NCI-H69 (cell line): ENCODE data around the gene IMMP2L.
"Not testable (repeated sequence)": the region's sequence is repeated elsewhere in the genome, so short reads cannot be mapped to it uniquely, and the experiment has no call there.

ENCODE experiments used
- DNase-seq: peaks from one replicate; lab custom pipeline; 2025; lab: John Stamatoyannopoulos, UW

IMMP2L gene

DNA sequence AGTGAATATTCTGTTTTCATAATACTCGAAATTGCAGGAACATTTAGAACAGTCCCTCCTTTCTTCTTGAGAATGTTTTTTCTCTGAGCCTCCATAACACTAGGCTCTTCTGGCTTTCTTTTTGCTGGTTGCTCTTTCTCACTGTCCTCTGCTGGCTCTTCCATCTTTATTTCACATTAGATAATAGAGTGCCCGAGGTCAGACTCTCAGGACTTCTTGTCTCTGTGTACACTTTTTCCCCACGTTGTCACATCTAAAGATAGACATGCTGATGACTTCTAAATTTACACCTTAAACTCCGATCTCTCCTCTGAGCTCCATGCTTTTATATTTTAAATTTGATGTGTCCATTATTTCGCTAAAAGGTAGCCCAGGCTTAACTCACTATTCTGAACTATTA, 486.8 kb downstream of the IMMP2L start:
- DNase-seq, result no peak

DNA sequence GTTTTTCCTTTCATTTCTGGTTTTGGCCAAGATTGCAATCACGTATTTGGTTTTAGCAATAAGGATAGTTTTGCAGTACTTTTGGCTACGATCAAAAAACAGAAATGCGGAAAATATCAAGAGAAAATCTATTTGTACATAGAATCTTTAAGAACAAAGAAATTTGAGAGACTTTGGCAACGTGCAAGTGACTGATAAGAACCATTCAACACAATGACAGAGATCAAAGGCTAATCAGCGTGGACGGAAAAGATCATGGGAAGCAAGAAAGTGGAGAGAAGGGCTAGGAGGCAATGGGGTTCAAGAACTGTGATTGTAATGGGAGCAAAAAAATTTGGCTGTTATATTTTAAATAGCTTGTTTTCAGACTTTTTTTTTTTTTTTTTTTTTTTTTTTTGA, 487.5 kb downstream of the IMMP2L start:
- DNase-seq, result no peak

DNA sequence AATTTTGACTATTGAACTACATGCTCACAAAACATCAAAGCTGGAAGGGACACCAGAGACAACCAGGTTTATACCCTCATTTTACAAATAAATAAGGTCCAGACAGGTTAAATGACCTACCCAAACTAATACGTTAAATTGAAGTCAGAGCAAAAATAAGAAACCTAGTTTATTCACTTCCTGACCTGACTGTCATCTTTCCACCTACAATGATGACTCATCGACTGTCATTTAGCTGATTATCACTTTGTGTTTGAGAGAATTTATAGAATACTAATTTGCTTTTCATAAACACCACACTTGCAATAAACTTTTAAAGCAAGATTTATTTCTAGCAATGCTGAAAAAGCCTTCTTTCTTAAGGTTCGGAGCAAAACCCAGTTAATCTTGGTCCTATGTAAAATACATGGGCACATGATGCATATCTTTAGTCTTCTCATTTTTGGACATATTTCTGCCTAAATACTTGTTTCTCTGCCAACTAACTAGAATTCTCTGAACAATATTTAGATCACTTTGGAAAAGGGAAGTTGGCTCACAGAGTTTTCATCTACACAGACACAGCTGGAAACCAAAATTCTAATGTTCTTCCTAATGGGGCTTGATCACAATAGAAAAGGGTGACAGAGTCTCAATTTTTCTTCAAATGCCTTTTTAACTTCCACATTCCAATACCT, 488.1 kb downstream of the IMMP2L start:
- peak; percentile 20 for DNase-seq

DNA sequence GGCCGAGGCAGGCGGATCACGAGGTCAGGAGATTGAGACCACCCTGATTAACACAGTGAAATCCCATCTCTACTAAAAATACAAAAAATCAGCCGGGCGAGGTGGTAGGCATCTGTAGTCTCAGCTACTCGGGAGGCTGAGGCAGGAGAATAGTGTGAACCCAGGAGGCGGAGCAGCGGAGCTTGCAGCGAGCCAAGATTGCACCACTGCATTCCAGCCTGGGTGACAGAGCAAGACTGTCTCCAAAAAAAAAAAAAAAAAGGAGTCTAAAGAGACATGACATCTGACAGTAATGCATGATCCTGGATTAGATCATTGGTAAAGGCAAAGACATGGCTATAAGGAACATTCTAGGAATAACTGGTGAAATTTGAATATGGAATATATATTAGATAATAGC, 489.6 kb downstream of the IMMP2L start:
- DNase-seq, result not testable (repeated sequence)

DNA sequence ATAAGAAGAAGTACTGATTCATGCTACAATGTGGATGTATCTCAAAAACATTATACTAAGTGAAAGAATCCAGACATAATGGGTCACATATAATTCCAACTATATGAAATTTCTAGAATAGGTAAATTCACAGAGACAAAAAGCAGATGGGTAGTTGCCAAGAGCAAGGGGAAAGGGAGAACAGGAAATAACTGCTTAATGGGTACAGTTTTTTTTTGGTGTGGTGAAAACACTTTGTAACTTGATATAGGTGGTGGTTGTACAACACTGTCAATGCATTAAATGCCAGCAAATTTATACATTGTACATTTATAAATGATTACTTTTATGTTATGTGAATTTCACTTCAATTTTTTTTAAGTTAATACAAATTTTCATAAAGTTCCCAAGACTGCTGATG, 490.7 kb downstream of the IMMP2L start:
- peak; percentile 39 for DNase-seq

DNA sequence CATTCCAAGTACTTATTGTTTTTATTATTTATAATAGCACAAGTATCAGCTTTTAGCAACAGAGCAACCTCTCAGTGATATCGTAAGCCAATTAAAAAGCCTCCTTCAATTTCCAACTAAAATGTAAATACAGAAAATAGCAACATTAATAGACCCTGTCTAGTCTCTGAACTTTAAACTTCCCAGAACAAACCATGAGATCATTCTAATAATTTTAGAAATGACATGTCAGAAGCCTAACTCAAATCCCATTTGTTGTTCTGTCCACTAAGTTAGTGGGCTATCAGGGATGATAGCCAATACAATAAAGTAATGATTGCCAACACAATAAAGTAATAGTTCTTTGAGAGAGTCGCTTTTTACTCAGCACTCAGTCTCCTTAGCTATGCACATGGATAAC, 493.7 kb downstream of the IMMP2L start:
- DNase-seq, result no peak

DNA sequence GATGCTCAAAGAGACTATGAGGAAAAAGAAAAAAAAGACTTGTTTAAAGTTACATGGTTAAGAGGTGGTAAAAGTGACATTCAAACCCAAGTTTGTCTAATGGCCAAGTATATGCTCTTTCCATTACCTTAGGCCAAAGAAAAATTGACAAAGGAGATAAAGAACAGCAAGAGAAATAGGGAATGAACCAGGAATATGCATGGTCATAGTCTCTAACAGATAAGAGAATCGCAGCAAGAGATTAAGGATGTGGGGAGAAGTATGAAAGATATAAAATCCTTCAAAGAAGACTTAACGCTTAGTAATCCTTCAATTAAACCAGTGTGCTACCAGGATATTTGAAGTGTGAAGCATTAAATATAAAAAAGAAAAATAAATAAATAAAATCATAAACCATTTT, 494.6 kb downstream of the IMMP2L start:
- DNase-seq, result no peak

DNA sequence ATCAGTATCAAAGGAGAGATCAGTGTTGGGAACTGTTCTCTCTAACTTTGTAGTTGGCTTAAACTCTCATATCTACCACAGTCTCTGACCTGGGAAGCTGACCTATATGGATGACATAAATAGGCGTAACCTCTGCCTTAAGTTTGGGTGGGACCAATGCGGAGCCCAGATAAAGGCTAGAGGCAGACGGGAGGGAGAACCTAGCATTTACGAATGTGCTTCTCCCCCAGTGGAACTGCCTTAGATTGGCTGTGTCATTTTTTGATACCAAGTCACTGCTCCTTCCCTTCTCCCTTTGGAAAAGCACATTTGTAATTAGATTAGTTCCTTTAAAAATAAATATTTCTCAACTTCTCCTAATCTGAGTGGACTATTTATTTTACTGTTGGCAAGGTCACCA, 495.0 kb downstream of the IMMP2L start:
- DNase-seq, result no peak

DNA sequence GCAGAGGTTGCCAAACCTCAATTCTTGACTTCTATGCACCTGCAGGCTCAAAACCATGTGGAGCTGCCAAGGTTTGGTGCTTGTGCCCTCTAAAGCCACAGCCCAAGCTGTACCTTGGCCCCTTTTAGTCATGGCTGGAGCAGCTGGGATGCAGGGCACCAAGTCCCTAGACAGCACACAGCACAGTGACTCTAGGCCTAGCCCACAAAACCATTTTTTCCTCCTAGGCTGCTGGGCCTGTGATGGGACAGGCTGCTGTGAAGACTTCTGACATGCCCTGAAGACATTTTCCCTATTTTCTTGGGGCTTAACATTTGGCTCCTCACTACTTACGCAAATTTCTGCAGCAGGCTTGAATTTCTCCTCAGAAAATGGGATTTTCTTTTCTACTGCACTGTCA, 499.1 kb downstream of the IMMP2L start:
- DNase-seq, result no peak

DNA sequence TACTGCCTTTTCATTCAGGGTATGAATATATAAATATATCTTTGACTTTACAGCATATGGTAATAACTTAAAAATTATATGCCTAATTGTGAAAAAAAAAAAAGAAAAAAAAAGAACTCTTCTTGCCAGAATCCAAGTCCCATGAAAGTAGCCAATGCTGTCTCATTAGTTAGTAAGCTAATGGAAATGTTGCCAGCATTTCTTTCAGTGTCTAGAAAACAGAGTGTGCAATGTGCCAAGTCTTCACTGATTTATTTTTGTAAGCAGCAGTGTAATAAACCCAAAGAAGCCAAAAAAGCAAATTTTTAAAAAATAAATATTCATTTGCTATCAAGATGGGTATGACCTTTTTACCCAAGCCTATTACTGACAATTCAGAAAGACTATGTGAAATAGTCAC, 502.5 kb downstream of the IMMP2L start:
- no peak for DNase-seq

DNA sequence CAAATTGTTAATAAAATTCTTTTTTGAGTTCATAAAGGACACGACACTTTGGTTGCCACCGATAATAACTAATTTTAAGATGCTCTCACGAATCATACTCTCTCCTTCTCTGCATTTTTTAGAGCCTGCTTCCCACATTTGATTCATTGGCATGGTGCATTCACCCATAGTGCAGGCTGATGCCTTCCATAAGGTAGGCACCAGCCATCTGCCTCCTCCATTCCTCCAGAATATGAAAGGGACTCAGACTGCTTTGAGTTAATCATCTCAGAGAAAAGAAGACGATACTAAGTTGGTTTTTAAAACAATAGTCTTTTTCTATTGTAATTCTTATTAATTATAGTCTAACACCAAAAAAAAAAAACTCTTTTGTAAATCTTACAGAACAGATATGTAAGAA, 505.2 kb downstream of the IMMP2L start:
- DNase-seq, result no peak

DNA sequence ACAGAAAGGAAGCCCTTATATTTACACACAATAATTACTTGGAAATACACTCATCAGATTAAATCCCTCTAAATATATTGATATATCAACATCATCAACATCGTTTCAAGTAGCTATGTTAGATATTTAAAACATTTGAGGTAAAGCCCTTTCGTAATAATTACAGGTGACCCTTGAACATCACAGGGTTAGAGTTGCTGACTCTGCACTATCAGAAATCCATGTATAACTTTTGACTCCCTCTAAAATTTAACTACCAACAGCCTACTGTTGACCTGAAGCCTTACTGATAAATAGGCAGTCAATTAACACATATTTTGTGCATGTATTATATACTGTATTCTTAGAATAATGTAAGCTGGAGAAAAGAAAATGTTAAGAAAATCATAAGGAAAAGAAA, 505.9 kb downstream of the IMMP2L start:
- DNase-seq, result no peak

DNA sequence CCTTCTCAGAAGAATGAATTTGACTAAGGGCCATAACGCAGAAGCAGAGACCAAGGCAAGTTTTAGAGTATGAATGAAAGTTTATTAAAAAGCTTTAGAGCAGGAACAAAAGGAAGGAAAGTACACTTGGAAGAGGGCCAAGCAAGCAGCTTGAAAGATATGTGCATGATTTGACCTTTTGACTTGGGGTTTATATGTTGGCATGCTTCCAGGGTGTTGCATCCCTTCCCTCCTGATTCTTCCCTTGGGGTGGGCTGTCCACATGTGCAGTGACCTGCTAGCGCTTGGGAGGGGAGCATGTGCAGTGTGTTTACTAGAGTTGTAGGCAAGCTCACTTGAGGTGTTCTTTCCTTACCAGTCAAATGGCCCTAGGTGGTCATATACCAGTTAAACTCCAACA, 509.3 kb downstream of the IMMP2L start:
- DNase-seq, result peak; percentile 57

DNA sequence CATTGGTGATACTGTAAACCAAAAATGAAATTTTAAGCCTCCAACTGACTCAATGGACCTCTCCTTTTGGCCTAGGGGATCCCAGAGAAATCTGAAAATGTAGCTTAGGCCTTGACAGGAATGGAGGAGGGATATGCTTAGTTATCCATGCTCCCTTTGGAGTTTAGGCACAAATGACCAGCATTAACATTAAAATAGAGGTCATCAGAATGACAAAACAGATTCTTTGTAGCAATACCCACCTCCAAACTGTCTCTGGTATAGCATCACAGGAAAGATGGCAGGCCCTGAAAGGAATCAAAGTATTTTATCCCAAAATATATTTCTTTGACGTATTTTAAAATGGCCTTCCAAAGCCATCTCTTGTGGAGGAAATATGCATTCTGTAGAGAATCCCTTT, 510.5 kb downstream of the IMMP2L start:
- DNase-seq, result no peak

DNA sequence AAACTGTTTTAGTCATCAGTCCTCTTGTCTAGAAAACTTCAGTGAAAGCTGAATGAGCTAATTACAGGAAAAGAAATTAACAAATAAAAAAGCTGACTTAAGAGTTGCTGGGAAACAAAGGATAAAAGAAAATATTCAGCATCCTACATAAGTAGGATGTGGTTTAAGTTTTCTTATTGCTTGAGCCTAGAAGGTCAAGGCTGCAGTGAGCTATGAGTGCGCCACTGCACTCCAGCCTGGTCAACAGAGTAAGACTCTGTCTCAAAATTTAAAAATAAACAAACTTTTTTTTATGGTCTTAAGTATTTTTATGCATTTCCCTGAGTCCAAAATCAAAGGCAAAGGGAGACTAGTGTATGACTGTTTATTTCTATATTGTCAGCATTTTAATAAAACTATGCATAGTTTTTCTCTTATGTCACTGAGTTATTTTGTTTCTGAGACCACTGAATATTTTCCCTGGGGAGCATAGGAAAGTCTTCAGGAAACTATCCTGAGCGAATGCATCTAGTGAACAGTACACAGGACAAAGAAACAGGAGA, 511.3 kb downstream of the IMMP2L start:
- DNase-seq, result no peak

DNA sequence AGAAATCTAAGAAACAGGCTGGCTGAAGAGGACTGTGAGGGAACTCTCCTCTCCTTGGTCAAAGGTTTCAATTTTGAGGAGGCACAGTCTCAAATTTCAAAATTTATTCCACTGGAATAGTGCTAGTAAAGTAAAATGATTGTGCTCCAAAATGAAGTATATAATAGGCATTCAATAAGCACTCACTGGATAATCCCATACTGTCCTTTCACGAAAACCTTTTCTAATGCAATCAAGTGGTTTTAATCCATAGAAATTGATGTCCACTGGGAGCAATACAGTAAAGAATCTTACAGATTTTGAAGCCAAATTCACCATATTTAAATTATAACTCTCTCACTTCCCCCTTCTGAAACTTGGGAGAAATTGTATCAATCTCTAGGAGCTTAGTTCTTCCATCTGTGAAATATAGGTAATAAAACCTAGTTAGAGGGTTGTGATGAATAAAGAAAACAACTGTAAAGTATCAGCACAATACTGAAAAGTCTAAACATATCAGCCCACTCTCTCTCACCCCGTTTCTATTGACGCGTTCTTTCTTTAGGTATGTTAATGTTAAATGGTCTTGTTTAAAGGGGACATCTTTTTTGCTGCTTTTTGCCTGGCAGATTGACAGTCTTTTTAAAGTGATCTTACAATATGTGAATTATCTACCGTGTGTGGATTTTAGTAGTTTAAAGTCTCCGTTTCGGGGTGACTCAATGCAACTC, 512.2 kb downstream of the IMMP2L start:
- DNase-seq, result no peak

DNA sequence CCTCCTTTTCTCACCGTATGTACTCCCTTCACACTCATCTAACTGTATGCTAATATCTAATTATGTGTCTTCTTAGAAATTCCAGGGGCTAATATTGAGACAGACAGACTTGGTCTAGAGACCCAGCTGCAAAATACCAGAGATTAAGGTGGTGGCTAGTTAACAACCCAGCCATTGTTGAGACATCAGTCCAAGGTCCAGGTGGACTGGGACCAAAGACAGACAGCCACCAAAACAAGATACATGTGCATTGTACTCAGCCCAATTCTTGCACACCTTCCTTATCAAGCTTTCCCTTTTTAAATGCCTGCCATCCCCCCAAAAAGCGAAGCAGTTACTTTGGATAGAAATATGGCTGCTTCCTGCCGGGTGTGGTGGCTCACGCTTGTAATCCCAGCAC, 514.7 kb downstream of the IMMP2L start:
- no peak for DNase-seq

DNA sequence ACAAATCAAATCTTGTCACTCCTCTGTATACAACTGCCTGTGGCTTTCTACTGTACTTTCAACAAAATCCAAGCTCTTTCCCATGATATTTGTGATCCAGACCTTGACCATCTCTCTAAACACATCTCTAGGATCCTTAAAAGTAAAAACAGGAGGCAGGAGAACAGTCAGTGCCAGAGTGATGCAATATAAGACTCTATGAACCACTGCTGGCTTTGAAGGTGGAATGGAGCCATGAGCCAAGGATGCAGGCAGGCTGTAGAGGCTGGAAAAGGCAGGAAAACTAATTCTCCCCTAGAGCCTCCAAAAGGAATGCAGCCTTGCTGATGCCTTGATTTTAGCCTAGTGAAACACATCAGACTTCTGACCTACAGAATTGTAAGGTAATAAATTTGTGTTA, 516.8 kb downstream of the IMMP2L start:
- DNase-seq, result peak; percentile 18

DNA sequence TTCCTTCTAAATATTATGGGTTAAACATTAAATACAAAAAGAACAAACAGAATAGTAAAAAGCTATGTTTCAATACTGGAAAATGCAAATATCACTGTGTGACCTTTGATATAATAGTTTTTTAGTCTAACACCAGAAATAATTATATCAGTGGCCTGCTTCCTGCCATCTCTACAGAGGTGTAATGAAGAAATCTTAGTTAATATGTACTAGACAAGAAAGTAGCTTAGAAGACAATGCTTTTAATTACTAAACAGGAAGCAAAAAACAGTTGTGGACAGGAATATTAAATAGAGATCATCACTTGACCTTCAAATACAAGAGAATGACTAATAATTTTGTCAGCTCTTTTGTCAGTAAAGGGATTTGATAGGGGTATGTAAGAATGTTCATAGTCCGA, 518.7 kb downstream of the IMMP2L start:
- DNase-seq, result no peak

DNA sequence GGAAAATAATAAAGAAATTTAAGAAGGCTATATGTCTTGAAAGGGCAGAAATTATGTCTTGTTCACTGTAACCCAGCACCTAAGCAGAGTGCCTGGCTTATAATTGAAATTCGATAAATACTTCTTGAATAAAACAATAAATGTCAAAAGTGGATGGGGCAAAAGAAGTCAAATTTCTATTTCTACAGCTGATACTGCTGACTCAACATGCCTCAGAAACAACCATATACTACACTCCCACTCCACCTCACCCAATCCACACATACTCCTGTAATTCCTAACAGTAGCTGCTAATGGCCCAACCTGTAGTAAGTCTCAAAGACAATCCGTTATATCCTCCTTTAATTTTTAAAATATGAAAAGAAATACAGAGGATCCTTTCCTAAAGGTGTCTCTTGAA, 519.5 kb downstream of the IMMP2L start:
- no peak for DNase-seq

DNA sequence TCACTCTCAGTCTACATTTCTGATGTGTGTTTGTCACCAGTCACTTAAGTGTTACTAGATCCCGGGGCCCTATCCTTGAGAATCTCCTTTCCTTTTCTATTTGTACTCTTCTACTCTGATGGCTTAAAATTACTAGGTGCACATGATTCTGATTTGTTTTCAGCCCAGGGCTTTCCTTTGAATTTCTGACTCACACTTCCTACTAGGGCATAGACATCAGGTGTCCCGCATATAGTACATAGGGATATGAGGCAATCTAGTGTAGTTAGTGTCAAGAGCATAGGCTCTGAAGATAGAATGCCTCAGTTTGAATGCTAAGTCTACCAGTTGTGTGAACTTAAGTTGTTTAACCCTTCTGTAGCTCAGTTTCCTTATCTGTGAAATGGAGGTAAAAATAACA, 520.7 kb downstream of the IMMP2L start:
- DNase-seq, result peak; percentile 77

DNA sequence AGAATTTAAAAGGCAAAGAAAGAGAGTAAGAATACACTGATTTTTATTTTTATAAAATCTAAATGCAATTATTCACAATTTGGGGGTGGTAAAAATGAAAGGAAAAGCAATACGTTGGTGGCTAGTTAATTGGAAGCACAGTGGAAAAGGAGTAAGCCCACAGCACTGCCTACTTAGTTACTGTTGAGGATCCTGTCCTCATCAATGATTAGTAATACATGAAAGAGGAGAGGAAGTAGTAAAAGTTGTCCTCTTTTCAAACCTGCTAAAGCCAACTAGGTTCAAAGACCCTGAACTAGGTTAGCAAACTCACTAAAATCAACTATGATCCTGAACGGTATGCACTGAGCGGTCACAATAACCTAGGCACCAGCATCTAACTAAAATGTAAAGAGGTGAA, 524.1 kb downstream of the IMMP2L start:
- no peak for DNase-seq

DNA sequence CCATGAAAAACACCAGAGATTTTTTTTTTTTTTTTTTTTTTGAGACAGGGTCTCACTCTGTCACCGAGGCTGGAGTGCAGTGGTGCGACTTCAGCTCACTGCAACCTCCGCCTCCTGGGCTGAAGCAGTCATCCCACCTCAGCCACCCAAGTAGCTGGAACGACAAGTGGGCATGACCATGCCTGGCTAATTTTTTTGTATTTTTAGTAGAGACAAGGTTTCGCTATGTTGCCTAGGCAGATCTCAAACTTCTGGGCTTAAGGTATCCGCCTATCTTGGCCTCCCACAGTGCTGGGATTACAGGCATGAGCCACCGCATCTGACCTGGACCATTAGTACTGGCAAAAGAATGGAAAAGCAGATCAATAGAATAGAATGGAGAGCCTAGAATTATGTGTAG, 530.4 kb downstream of the IMMP2L start:
- DNase-seq, result no peak

DNA sequence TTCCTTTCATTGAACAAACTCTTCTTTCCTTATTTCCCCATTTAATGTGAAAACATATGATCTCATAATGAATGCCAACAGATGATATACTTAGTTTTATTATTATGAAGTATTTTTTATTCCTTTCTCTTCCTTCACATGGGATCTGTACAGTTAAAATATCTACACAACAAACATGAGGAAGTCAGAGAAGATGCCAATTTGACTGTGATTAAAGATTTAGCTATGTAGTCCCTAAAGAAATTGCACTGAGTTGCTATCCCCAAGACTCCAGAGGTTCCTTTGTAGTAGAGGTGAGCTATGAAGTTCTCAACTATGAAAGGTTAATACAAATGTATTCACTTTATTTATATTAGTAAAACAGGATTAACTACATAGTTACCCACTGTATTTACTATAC, 532.0 kb downstream of the IMMP2L start:
- no peak for DNase-seq
